Stimulated activated effector memory CD8-positive, alpha-beta T cell treated with anti-CD3 and anti-CD28 coated beads, Interleukin-12 subunit alpha, Interleukin-12 subunit beta, amount 100 ng/mL, for 72 hours (primary cell): ENCODE data around the gene ATF2.

ENCODE experiments used
- ATAC-seq: fragments of 150-1000 bp; cut with Tn5 transposase; 2 replicates; pipeline ENCODE4 v1.10.0; 2021
- DNase-seq, 2 donors: peaks; one replicate each; pipeline ENCODE4 v3.0.0; 2021 to 2022; ENCODE audit warnings: low spot score in 2 of 2
- H3K27ac Mint-ChIP-seq: one replicate; pipeline ENCODE4 v1.8.0; 2022; ENCODE audit warnings: mild to moderate bottlenecking, mixed read lengths
- H3K36me3 Mint-ChIP-seq: one replicate; pipeline ENCODE4 v1.8.0; 2022; ENCODE audit warnings: mild to moderate bottlenecking, mixed read lengths
- H3K4me1 Mint-ChIP-seq: one replicate; pipeline ENCODE4 v1.8.0; 2022; ENCODE audit warnings: mixed read lengths
- H3K4me3 Mint-ChIP-seq: one replicate; pipeline ENCODE4 v1.8.0; 2022; ENCODE audit warnings: mild to moderate bottlenecking, mixed read lengths
- H3K9me3 Mint-ChIP-seq: one replicate; pipeline ENCODE4 v1.8.0; 2022; ENCODE audit warnings: mixed read lengths

Gene ATF2

GRCh38 chr2:175074478-175074877, 93.5 kb downstream of the ATF2 start:
- Mint-ChIP-seq H3K4me3 (no peak overlapping the region), H3K36me3 (peaks cover 78% of the 10 kb centered on the region), H3K4me1 (no peaks in the 10 kb centered on the region), H3K27ac (no peak overlapping the region), H3K9me3 (no peaks in the 10 kb centered on the region)
- DNase-seq (no peak), ATAC-seq (no peak)

GRCh38 chr2:175068534-175068933, 99.5 kb downstream of the ATF2 start:
- no peak overlapping the region for H3K27ac Mint-ChIP-seq
- H3K4me3 Mint-ChIP-seq: no peak overlapping the region
- ATAC-seq (no peak), DNase-seq (no peak)
- no peaks in the 10 kb centered on the region for H3K9me3 Mint-ChIP-seq
- peaks cover 51% of the 10 kb centered on the region for H3K36me3 Mint-ChIP-seq
- no peaks in the 10 kb centered on the region for H3K4me1 Mint-ChIP-seq

- peaks cover 33% of the 10 kb centered on the region for H3K36me3 Mint-ChIP-seq
- no peak for DNase-seq
- H3K4me3 Mint-ChIP-seq: no peak overlapping the region
- ATAC-seq: no peak
- H3K9me3 Mint-ChIP-seq: no peaks in the 10 kb centered on the region
- H3K4me1 Mint-ChIP-seq: peaks cover 6% of the 10 kb centered on the region
- H3K27ac Mint-ChIP-seq: peak overlapping the region; percentile 74
Observed at GRCh38 chr2:175066411-175066810, 101.6 kb downstream of the ATF2 start.

- DNase-seq (no peak), ATAC-seq (no peak)
- Mint-ChIP-seq H3K4me3 (no peak overlapping the region), H3K9me3 (no peaks in the 10 kb centered on the region), H3K36me3 (peaks cover 31% of the 10 kb centered on the region), H3K27ac (no peak overlapping the region), H3K4me1 (peaks cover 6% of the 10 kb centered on the region)
Observed at GRCh38 chr2:175064797-175065196, 103.2 kb downstream of the ATF2 start.

- Mint-ChIP-seq H3K4me1 (peaks cover 6% of the 10 kb centered on the region), H3K27ac (no peak overlapping the region)
Observed at GRCh38 chr2:175063741-175064140, 104.3 kb downstream of the ATF2 start.

GRCh38 chr2:175062787-175063585, 105.0 kb downstream of the ATF2 start:
- Mint-ChIP-seq H3K4me3 (no peak overlapping the region), H3K36me3 (peaks cover 21% of the 10 kb centered on the region), H3K27ac (no peak overlapping the region), H3K4me1 (peaks cover 6% of the 10 kb centered on the region), H3K9me3 (no peaks in the 10 kb centered on the region)
- DNase-seq (no peak), ATAC-seq (no peak)

More at GRCh38 chr2:175063741-175064140, 104.3 kb downstream of the ATF2 start:
- no peaks in the 10 kb centered on the region for H3K9me3 Mint-ChIP-seq
- ATAC-seq (no peak), DNase-seq (no peak)
- H3K4me3 Mint-ChIP-seq: no peak overlapping the region
- peaks cover 26% of the 10 kb centered on the region for H3K36me3 Mint-ChIP-seq

GRCh38 chr2:175057078-175057685, 110.8 kb downstream of the ATF2 start:
- Mint-ChIP-seq H3K4me1 (no peaks in the 10 kb centered on the region), H3K4me3 (no peak overlapping the region), H3K36me3 (peaks cover 5% of the 10 kb centered on the region), H3K27ac (no peak overlapping the region), H3K9me3 (no peaks in the 10 kb centered on the region)
- no peak for DNase-seq
- ATAC-seq: no peak

GRCh38 chr2:175055993-175056392, 112.0 kb downstream of the ATF2 start:
- no peaks in the 10 kb centered on the region for H3K4me1 Mint-ChIP-seq
- peaks cover 5% of the 10 kb centered on the region for H3K36me3 Mint-ChIP-seq
- H3K4me3 Mint-ChIP-seq: no peak overlapping the region
- ATAC-seq: no peak
- no peak for DNase-seq
- no peak overlapping the region for H3K27ac Mint-ChIP-seq
- H3K9me3 Mint-ChIP-seq: peaks cover 3% of the 10 kb centered on the region

- no peak overlapping the region for H3K27ac Mint-ChIP-seq
- no peaks in the 10 kb centered on the region for H3K4me1 Mint-ChIP-seq
- no peak for DNase-seq
- no peaks in the 10 kb centered on the region for H3K36me3 Mint-ChIP-seq
- H3K9me3 Mint-ChIP-seq: peaks cover 3% of the 10 kb centered on the region
- ATAC-seq: no peak
- H3K4me3 Mint-ChIP-seq: no peak overlapping the region
Observed at GRCh38 chr2:175054340-175054739, 113.7 kb downstream of the ATF2 start.

GRCh38 chr2:175049661-175050060, 118.3 kb downstream of the ATF2 start:
- Mint-ChIP-seq H3K36me3 (no peaks in the 10 kb centered on the region), H3K4me1 (no peaks in the 10 kb centered on the region), H3K27ac (no peak overlapping the region), H3K4me3 (no peak overlapping the region), H3K9me3 (peaks cover 3% of the 10 kb centered on the region)
- DNase-seq (no peak), ATAC-seq (no peak)

GRCh38 chr2:175048275-175048674, 119.7 kb downstream of the ATF2 start:
- no peak for ATAC-seq
- no peak overlapping the region for H3K4me3 Mint-ChIP-seq
- no peak for DNase-seq

GRCh38 chr2:175039490-175039889, 128.5 kb downstream of the ATF2 start:
- no peak for ATAC-seq
- Mint-ChIP-seq H3K36me3 (no peaks in the 10 kb centered on the region), H3K4me1 (peaks cover 5% of the 10 kb centered on the region), H3K27ac (no peak overlapping the region), H3K4me3 (no peak overlapping the region), H3K9me3 (no peaks in the 10 kb centered on the region)
- no peak for DNase-seq

More at GRCh38 chr2:175048275-175048674, 119.7 kb downstream of the ATF2 start:
- H3K9me3 Mint-ChIP-seq: peaks cover 3% of the 10 kb centered on the region
- H3K36me3 Mint-ChIP-seq: no peaks in the 10 kb centered on the region
- H3K27ac Mint-ChIP-seq: no peak overlapping the region
- H3K4me1 Mint-ChIP-seq: no peaks in the 10 kb centered on the region

GRCh38 chr2:175039031-175039430, 129.0 kb downstream of the ATF2 start:
- DNase-seq: no peak
- no peak overlapping the region for H3K4me3 Mint-ChIP-seq
- no peaks in the 10 kb centered on the region for H3K36me3 Mint-ChIP-seq
- ATAC-seq: no peak
- H3K4me1 Mint-ChIP-seq: peaks cover 5% of the 10 kb centered on the region
- no peaks in the 10 kb centered on the region for H3K9me3 Mint-ChIP-seq
- H3K27ac Mint-ChIP-seq: no peak overlapping the region

GRCh38 chr2:175037941-175038340, 130.1 kb downstream of the ATF2 start:
- ATAC-seq: no peak

GRCh38 chr2:175036582-175037018, 131.4 kb downstream of the ATF2 start:
- ATAC-seq (no peak), DNase-seq (no peak)
- H3K36me3 Mint-ChIP-seq: no peaks in the 10 kb centered on the region
- no peak overlapping the region for H3K4me3 Mint-ChIP-seq
- no peaks in the 10 kb centered on the region for H3K9me3 Mint-ChIP-seq
- no peak overlapping the region for H3K27ac Mint-ChIP-seq
- H3K4me1 Mint-ChIP-seq: peaks cover 5% of the 10 kb centered on the region

More at GRCh38 chr2:175037941-175038340, 130.1 kb downstream of the ATF2 start:
- Mint-ChIP-seq H3K9me3 (no peaks in the 10 kb centered on the region), H3K36me3 (no peaks in the 10 kb centered on the region), H3K27ac (no peak overlapping the region), H3K4me3 (no peak overlapping the region), H3K4me1 (peaks cover 5% of the 10 kb centered on the region)
- no peak for DNase-seq

GRCh38 chr2:175035806-175036205, 132.2 kb downstream of the ATF2 start:
- no peak overlapping the region for H3K27ac Mint-ChIP-seq
- H3K36me3 Mint-ChIP-seq: no peaks in the 10 kb centered on the region

More at GRCh38 chr2:175035806-175036205, 132.2 kb downstream of the ATF2 start:
- no peak overlapping the region for H3K4me3 Mint-ChIP-seq
- DNase-seq (no peak), ATAC-seq (no peak)
- no peaks in the 10 kb centered on the region for H3K9me3 Mint-ChIP-seq
- H3K4me1 Mint-ChIP-seq: peaks cover 5% of the 10 kb centered on the region
